SIG-M5 (cell line): ENCODE results near the gene RAD51B.
"Not testable (repeated sequence)": the region's sequence is repeated elsewhere in the genome, so short reads cannot be mapped to it uniquely, and the experiment has no call there.

ENCODE experiments used
- DNase-seq: peaks from one replicate; lab custom pipeline; 2025; lab: John Stamatoyannopoulos, UW

Gene RAD51B

DNA sequence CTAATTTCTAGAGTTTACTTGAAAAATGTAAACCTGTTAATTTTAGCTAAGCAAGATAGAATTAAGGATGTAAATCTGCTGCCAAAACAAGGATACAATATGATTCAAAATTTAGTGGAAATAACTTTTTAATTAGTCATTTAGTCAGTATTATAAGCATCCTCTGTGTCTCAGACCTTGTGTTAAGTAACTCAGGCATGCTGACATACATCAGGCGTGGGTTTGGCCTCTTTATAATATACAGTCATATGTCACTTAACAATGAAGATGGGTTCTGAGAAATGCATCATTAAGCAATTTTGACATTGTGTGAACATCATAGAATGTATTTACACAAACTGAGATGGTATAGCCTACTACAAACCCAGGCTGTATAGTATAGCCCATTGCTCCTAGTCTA is 586.4 kb downstream of the RAD51B start:
- DNase-seq = no peak

DNA sequence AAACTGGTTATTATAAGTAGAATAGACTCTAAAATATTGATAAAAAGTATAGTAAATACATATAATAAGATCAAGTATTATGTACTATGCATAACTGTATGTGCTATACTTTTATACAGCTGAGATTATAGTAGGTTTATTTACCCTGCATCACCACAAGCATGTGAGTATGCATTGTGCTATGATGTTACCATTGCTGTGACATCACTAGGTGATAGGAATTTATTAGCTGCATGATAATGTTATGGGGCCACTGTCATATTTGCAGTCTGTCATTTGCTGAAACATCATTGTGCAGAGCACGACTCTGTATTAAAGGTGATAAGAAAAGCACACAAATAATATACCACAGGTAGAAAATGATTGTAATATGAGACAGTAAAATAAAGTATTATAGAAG is 587.7 kb downstream of the RAD51B start:
- no peak for DNase-seq

DNA sequence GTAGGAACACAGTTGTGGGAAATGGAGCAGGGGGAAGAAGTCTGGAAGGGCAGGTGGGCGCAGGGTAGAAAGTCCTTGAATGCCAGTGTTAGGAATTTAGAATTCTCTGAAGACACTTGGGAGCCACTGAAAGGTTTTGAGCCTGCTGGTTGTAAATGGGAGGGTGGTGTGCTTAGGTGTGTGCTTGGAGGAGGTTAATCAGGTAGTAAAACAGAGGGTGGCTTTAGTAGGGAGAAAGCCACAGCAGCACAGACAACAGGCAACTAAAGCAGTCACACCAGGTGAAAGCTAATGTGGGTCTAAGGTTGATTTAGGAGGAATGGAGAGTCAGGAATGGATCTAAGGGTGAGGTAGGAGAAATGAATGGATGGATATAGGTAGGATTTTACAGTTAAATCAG is 588.2 kb downstream of the RAD51B start:
- no peak for DNase-seq

DNA sequence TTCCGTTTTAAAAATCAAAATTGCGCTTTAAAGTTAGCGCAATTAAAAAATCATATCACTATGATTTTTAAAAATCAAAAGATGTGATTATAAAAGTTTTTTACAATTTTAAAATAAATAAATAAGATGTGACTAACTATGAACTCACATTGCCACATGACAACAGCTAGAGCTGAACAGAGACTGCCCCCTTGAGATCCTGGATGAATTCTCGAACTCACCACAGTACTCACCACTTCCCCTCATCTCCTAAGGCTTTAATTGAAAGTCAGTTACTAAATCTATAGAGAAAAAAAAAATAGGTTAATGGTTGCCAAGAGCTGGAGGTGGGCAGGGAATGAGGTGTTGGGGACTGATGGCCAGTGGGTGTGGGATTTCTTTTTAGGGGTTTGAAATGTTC is 589.1 kb downstream of the RAD51B start:
- DNase-seq = no peak

DNA sequence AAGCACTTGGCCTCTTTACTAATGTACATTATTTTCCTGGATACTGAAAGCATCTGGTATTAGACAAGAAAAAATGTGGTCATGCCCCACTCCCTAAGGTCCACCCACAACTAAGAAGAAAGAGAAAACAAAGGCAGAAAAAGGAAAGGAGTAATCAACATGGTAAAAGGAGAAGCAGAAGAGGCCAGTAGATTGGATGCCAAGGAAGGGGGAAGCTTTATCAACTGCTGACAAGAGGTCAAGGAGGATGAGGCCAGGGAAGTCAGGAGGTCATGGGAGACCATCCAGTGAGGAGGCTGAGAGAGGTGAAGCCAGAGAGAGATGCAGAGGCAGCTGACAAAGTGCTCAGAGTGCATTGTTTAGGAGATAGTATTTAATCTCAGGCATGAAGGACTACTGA is 589.8 kb downstream of the RAD51B start:
- DNase-seq = no peak

DNA sequence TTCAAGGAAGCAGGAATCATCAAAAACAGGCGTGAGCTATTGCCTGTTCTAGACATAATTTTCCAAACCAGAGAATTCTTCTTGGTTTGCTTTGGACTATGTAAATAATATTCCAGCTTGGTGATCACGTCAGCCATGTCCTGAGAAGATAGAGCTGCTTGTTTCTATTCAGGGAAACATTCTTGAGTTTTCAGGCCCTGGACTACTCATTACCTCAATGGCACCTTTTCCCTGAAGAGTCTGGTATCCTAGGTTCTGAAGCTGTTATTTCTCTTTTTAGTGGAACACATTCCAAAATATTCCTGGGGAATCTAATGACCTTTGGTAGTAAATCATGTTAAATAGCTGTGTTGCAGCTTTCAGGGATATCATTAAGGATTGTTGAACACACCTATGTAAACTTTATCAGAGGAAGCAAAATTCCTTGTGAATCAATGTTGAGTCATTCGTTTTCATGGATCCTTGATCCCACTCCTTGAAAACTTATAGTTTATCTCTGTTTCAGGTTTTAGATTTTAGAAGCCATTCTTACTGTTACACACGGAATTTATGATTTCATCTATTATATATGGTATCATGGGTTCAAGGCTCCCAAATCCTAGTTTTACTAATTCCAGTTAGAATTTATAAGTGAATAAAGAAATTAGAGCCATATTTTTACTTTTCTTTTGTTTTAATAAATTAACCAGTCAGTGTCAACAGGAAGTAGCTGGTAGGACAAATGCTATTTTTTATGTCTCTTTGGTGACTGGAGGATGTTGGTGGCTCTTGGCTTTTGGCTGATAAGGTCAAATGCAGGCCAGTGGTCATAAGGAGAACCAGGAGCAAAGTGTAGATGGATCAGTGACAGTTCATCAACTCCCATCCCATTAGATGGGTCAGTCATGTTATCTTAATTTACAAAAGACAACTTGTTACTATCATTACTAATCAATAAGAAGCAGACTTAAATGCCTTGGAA is 593.2 kb downstream of the RAD51B start:
- no peak for DNase-seq

DNA sequence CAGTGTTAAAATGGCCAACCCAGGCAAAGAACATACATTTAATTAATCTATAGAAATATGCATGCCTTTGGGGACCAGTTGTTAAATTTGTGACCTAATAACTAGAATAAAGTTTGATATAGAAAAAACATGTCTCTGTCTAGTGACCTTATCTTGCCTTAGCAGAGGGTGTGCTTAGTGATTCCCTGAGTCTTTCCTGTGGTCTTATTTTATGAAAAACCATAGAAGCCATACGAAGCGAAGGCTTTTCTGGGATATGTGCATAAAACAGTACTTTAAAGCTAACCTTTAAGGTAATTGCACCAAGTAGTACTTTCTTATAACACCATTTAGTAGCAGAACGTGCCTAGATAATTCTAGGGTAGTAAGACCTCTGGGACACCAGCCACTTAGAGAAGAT is 593.9 kb downstream of the RAD51B start:
- no peak for DNase-seq

DNA sequence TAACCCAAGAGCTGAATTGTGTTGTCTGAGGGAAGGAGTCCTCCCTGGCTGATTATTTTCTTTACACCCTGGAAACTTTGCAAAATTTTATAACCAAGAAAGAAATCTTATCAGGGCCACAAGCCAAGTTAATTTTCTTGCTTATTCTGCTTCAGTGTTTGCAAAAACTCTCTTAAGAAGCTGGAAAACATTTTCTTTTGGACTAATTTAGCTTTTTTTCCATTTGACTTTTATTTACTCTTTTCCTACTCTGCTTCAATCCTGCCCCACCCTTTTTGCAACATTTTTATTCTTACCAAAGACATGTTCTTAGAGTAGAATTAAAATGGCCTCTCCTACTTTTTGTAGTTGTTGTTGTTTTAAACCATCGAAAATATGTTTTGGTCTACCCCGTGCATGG is 594.5 kb downstream of the RAD51B start:
- no peak for DNase-seq

DNA sequence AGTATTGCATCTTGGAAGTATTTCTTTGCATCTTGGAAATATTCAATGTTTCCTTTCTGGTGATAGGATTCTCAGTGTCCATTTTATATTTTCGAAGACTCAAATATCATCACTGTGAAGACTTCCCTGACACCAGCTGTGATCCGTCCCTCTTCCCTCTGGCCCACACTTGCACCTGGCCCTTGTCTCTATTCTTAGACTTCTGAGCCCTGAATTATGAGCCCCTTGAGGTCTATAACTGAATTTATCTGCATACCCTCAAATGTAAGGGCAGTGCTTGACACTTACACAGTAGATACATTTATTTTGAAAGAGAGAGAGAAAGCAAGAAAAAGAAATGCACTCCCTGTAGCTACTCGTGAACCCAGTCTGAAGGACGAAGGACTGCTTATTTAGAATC is 596.6 kb downstream of the RAD51B start:
- no peak for DNase-seq

DNA sequence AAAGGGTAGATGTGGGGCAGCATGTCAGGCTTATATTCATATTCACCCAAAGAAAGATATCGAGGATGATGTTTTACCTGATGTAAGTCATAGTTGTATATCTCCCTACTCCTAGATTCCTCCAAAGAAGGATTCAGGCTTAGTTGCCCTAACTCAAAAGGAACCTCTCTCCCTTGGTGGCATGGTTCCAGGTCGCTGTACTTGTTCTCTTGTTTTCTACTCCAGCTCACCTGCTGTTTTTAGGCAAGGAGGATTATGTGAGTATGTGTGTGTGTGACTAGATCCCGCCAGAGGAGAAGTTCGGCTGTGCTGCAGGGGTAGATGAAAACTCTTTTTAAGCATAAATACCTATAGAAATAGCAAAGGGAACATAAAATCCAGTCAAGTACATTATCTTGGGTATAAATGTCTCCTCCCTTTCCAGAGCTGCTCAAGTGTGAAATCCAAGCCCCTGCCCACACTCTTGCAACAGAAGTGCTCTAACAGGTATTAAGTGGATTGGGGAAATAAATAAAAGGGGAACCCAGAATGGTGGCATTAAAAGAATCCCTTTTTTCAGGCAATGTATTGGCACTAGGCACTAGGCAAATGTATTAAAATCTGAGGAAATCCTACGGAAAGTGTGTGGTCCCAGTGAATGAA is 597.6 kb downstream of the RAD51B start:
- DNase-seq = no peak

DNA sequence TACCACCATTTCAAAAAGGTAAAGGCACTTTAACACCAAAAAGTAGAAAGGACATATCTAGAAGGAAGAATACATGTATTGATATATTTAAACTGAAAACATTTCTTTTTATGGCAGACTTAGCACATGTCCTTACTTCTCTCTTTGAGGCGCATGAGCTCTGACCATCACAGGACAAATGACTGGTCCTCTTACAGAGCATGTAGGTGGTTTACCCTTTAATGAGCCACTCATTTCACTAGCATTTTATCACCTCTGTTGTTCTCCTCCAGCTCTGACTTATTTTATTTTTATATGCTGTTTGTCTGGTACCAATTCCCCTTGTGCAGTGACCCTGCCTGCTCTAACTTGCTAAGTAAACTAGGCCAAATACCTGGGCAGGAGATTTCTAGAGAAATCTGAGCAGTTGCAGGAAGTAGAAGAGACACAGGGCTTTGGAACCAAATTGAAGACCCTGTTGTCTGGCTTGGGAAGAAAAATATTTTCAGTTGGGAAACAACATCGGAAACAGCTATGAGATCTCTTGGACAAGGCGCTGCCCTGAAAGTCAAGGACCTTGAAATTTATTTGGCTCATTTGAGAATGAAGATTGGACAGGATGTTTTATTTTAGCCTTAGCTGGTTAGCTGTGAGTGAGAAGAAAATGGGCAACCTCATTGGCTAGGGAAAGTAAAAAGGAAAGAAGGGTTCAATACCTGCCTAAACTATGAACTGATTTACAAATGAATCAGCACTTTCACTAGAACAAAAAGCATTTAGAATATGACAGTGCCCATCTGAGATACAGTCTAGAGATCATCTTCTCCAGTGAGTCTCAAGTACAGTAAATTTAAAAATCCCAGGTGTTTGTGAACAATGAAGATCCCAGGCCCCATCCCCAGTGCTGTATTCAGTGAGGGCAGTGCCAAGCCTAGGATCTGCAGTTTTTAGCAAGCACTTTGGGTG is 598.9 kb downstream of the RAD51B start:
- DNase-seq = no peak

DNA sequence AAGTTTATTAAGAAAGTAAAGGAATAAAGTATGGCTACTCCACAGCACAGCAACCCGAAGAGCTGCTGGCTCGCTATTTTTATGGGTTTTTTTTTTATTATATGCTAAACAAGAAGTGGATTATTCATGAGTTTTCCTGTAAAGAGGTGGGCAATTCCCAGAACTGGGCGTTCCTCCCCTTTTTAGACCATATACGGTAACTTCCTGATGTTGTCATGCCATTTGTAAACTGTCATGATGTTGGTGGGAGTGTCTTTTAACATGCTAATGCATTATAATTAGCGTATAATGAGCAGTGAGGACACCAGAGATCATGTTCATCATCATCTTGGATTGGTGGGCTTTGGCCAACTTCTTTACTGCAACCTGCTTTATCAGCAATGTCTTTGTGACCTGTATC is 600.8 kb downstream of the RAD51B start:
- DNase-seq = no peak

DNA sequence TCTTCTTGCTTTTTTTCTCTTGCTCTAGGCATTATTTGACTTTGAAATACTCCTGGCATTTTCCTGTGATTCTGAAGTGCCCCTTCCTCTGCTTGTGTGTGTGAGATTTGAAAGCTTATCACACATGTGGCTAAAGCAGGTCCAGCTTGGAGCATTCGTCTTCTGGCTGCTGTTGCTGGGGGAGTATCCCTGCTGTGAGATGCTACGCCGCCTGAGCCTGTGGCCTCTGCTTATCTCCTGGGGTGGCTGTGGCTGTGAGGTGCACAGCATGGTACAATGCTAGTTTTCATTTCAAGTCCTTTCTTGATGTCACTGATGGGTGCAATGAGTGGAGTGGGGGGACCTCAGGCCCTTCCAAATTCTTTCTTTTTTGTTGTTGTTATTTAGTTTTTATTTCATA is 601.5 kb downstream of the RAD51B start:
- DNase-seq = no peak

DNA sequence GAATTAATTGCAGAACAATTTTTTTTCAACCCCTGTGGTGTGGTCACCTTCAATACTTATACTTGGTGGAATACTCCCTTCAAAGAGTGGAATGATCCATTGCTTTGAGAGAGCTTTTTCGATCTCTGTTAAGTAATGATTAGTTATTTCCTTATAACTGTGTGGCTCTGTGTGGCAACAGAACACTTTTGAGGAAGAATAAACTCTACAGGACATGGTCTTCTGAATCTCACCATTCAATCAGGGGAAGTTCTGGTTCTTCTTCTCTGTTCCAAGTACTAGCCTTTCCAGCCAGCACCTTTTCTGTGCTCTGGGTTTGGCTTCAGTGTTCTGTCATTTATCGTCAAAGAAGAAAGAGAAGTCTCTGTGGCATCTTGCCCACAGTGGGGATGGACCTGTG is 604.1 kb downstream of the RAD51B start:
- DNase-seq = no peak

DNA sequence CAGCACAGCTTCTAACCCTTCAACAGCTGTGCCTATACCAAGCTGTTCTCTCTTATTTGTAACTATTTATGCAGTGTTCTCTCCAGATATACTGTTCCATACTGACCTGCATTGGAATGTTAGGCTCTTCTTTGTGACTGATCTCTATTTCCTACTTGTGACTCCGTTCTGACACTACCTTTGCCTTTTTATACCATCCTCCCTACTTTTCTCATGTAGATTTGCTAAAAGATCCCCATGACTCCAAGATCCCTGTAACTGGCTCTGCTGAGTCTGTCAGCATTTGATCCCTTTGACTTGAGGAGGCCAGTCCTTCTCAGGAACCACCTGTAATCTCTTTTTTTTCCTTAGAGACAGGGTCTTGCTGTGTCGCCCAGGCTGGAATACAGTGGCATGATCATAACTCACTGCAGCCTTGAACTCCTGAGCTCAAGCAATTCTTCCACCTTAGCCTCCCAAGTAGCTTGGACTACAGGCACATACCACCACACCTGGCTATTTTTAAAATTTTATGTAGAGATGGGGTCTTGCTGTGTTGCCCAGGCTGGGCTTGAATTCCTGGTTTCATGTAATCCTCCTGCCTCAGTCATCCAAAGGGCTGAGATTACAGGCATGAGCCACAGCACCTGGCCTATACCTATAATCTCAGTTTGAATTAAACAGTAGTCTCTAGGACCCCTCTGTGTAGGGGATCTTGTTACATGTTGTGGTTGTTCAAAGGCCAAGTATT is 605.0 kb downstream of the RAD51B start:
- no peak for DNase-seq

DNA sequence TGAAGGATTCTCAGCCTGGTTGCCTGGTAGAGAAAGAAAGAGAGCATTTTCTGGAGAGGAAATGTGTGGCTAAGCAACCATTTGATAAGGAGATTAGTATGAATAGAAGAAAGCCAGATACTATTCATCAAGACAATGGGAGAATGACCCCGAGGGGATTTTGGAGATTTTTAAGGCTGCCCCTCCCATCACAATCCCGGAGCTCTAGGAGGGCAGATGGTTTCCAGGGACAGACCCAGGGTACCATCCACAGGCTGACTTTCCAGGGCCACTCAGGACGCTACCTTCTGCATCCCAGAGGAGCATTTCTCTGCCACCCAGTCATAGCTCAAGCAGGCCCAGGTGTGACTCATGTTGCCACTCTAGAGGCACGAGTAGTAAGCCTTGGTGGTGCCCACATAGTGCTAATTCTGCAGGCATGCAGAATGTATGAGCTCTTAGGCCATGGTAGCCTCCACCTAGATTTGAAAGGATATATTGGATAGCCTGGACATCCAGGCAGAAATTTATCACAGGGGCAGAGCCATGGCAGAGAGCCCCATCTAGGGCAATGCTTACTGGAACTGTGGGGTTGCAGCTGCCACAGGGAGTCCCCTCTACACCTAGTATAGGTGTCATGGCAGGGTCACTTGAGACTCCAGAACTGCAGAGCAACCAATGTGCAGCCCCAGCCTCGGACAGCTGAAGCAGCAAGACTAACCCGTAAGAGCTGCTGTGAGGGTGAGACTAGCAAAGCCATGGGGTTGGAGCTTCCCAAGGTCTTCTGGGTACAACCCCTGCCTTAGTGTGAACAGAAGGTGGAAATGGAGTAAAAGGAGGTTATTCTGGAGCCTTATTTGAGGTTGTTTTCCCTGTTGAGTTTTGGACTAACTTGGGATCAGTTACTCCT is 607.3 kb downstream of the RAD51B start:
- DNase-seq = no peak

DNA sequence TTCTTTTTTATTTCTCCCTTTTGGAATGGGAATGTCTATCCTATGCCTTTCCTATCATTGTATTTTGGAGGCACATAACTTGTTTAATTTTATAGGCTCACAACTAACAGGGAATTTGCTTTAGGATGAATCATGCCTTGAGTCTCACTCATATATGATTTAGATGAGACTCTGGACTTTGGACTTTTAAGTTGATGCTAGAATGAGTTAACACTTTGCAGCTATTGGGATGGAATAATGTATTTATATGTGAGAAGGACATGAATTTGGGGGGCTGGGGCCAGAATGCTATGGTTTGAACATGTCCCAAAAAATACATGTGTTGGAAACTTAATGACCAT is 607.9 kb downstream of the RAD51B start:
- DNase-seq = no peak

DNA sequence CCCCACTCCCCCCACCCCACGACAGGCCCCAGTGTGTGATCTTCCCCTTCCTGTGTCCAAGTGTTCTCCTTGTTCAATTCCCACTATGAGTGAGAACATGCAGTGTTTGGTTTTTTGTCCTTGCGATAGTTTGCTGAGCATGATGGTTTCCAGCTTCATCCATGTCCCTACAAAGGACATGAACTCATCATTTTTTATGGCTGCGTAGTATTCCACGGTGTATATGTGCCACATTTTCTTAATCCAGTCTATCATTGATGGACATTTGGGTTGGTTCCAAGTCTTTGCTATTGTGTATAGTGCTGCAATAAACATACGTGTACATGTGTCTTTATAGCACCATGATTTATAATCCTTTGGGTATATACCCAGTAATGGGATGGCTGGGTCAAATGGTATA is 609.3 kb downstream of the RAD51B start:
- DNase-seq = not testable (repeated sequence)

DNA sequence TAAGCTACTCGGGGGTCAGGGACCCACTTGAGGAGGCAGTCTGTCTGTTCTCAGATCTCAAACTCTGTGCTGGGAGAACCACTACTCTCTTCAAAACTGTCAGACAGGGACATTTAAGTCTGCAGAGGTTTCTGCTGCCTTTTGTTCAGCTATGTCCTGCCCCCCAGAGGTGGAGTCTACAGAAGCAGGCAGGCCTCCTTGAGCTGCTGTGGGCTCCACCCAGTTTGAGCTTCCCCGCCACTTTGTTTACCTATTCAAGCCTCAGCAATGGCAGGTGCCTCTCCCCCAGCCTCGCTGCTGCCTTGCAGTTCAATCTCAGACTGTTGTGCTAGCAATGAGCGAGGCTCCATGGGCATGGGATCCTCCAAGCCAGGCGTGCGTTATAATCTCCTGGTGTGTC is 614.6 kb downstream of the RAD51B start:
- not testable (repeated sequence) for DNase-seq

DNA sequence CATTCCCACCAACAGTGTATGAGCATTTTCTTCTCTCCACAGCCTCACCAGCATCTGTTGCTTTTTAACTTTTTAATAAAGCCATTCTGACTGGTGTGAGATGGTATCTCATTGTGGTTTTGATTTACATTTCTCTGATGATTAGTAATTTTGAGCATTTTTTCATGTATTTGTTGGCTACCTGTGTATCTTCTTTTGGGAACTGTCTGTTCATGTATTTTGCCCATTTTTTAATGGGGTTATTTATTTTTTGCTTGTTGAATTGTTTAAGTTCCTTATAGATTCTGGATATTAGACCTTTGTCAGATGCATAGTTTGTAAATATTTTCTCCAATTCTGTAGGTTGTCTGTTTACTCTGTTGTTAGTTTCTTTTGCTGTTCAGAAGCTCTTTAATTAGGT is 616.1 kb downstream of the RAD51B start:
- DNase-seq = not testable (repeated sequence)

DNA sequence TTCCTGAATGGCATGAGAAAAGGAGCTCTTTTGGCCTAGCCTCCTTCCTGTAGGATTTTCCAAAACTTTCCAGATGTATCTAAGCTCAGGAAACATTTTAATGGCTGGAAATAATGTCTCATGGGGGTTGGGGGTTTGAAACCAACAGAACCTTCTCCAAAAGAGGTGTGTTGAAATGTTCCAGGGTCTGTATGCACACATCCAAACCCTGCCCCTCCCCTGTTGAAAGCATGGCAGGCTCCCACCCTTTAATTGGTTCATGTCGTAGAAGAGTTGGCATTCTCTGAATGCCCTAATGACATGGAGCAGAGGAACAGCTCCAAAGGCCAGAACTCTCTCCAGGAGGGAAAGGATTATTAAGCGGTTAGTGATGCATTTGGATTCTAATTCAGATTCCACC is 620.1 kb downstream of the RAD51B start:
- DNase-seq = no peak
